Activated CD4-positive, alpha-beta T cell treated with anti-CD3 and anti-CD28 coated beads, Interleukin-2, amount 10 ng/mL, durations not matched to agents 7 days and 5 days (primary cell): ENCODE data around the gene EFEMP2. TPM values are rescaled to one million over a fixed set of nuclear protein-coding genes. Genes with fewer than 3 reads are reported as not detected.
A peak's percentile ranks its signal among the peaks of the same experiment; 100 is the strongest.

Experiments
- CTCF ChIA-PET: fragments of 350-600 bp; sonication (Branson Sonifier 250); formaldehyde crosslinking; loops from one replicate; lab custom pipeline; 2021; ENCODE audit warnings: antibody characterized with exemption; lab: Charles Lee
- POLR2A ChIA-PET: fragments of 350-600 bp; sonication (Branson Sonifier 250); formaldehyde crosslinking; loops from one replicate; lab custom pipeline; 2021; ENCODE audit warnings: antibody characterized with exemption; lab: Charles Lee
- DNase-seq: peaks from one replicate; pipeline ENCODE4 v3.0.0-alpha.2; 2020
- H3K27ac Mint-ChIP-seq: one replicate; pipeline ENCODE4 v1.8.0; 2021; ENCODE audit warnings: mild to moderate bottlenecking, moderate library complexity, mixed read lengths
- H3K27me3 Mint-ChIP-seq: one replicate; pipeline ENCODE4 v1.8.0; 2021; ENCODE audit warnings: mixed read lengths
- H3K36me3 Mint-ChIP-seq: one replicate; pipeline ENCODE4 v1.8.0; 2021; ENCODE audit warnings: low read depth, mixed read lengths
- H3K4me1 Mint-ChIP-seq: one replicate; pipeline ENCODE4 v1.8.0; 2021; ENCODE audit warnings: mixed read lengths
- H3K4me3 Mint-ChIP-seq: one replicate; pipeline ENCODE4 v1.8.0; 2021; ENCODE audit warnings: mild to moderate bottlenecking, moderate library complexity, mixed read lengths
- H3K9me3 Mint-ChIP-seq: one replicate; pipeline ENCODE4 v1.8.0; 2021; ENCODE audit warnings: mixed read lengths
- total RNA-seq, 2 experiments: library from RNA; stranded (reverse); gene quantifications; one replicate each; pipeline ENCODE4 v1.2.3, GENCODE V29; 2021

EFEMP2 gene
- 1 to 10 TPM; 9.0 to 9.7 TPM for total RNA-seq

- H3K27ac Mint-ChIP-seq: peak within 1 kb of the TSS; percentile 89
- H3K9me3 Mint-ChIP-seq: no peaks in the 10 kb centered on the region
- ChIA-PET POLR2A (no interaction called here), CTCF (interaction anchor here (0.6 to 25.8 kb wide), 3 partner anchors 12 to 364 kb away, joined by 4 to 590 read pairs (median 86); partner anchors contain the start of genes CCDC85B, CFL1, CTSW and FIBP)
- H3K36me3 Mint-ChIP-seq: no peaks in the 10 kb centered on the region
- H3K4me1 Mint-ChIP-seq: peaks cover 36% of the 10 kb centered on the region
- no peak for DNase-seq
- H3K27me3 Mint-ChIP-seq: no peaks in the 10 kb centered on the region
- H3K4me3 Mint-ChIP-seq: peak within 1 kb of the TSS; percentile 81
Measured at GRCh38 chr11:65872586-65873317, at the start of gene EFEMP2. TSS of gene EFEMP2 (minus strand) at chr11:65872800. CDS start at chr11:65872354, 446 bp downstream.

GRCh38 chr11:65921876-65922275, 49.3 kb upstream of the EFEMP2 start:
- ChIA-PET POLR2A (no interaction called here), CTCF (interaction anchor here (0.8 to 2.9 kb wide), 5 partner anchors 11 to 37 kb away, joined by 3 to 11 read pairs (median 4); partner anchors contain the start of gene FIBP)
- Mint-ChIP-seq H3K36me3 (peaks cover 35% of the 10 kb centered on the region), H3K27ac (no peak overlapping the region), H3K4me3 (peak overlapping the region; percentile 32), H3K4me1 (peaks cover 46% of the 10 kb centered on the region), H3K27me3 (no peaks in the 10 kb centered on the region), H3K9me3 (no peaks in the 10 kb centered on the region)
- no peak for DNase-seq

- no peaks in the 10 kb centered on the region for H3K9me3 Mint-ChIP-seq
- H3K4me1 Mint-ChIP-seq: peaks cover 49% of the 10 kb centered on the region
- ChIA-PET CTCF (interaction anchor here (0.6 to 2.9 kb wide), 5 partner anchors 12 to 133 kb away, joined by 3 to 11 read pairs (median 3); partner anchors contain the start of gene FIBP), POLR2A (no interaction called here)
- peak overlapping the region; percentile 95 for H3K4me3 Mint-ChIP-seq
- no peaks in the 10 kb centered on the region for H3K27me3 Mint-ChIP-seq
- H3K27ac Mint-ChIP-seq: no peak overlapping the region
- peaks cover 40% of the 10 kb centered on the region for H3K36me3 Mint-ChIP-seq
- DNase-seq: no peak
Measured at GRCh38 chr11:65921033-65921555, 48.5 kb upstream of the EFEMP2 start.

GRCh38 chr11:65920372-65920802, 47.8 kb upstream of the EFEMP2 start:
- CTCF ChIA-PET: interaction anchor here (1.0 to 2.9 kb wide), 5 partner anchors 20 to 68 kb away, joined by 3 to 11 read pairs (median 4); partner anchors contain the start of genes FIBP and FOSL1
- H3K27me3 Mint-ChIP-seq: no peaks in the 10 kb centered on the region
- H3K36me3 Mint-ChIP-seq: peaks cover 38% of the 10 kb centered on the region
- H3K9me3 Mint-ChIP-seq: no peaks in the 10 kb centered on the region
- POLR2A ChIA-PET: no interaction called here
- H3K27ac Mint-ChIP-seq: peak overlapping the region; percentile 90
- DNase-seq: no peak
- peak overlapping the region; percentile 95 for H3K4me3 Mint-ChIP-seq
- H3K4me1 Mint-ChIP-seq: peaks cover 47% of the 10 kb centered on the region

- H3K27me3 Mint-ChIP-seq: no peaks in the 10 kb centered on the region
- peaks cover 53% of the 10 kb centered on the region for H3K4me1 Mint-ChIP-seq
- DNase-seq: peak; percentile 63
- peak overlapping the region; percentile 90 for H3K27ac Mint-ChIP-seq
- H3K36me3 Mint-ChIP-seq: peaks cover 38% of the 10 kb centered on the region
- H3K9me3 Mint-ChIP-seq: no peaks in the 10 kb centered on the region
- ChIA-PET CTCF (interaction anchor here (1.0 to 1.4 kb wide), 4 partner anchors 20 to 69 kb away, joined by 3 to 4 read pairs (median 4); partner anchors contain the start of genes FIBP and FOSL1), POLR2A (no interaction called here)
- H3K4me3 Mint-ChIP-seq: peak overlapping the region; percentile 95
Measured at GRCh38 chr11:65919573-65920371, 47.2 kb upstream of the EFEMP2 start.

GRCh38 chr11:65919141-65919572, 46.6 kb upstream of the EFEMP2 start, which contains the start of gene DRAP1:
TSS of gene DRAP1 (plus strand) at chr11:65919426. CDS start at chr11:65919502, 76 bp downstream.
- Mint-ChIP-seq H3K4me3 (peak within 1 kb of the TSS; percentile 95), H3K9me3 (no peaks in the 10 kb centered on the region), H3K36me3 (peaks cover 38% of the 10 kb centered on the region), H3K27ac (peak within 1 kb of the TSS; percentile 90), H3K4me1 (peaks cover 53% of the 10 kb centered on the region), H3K27me3 (no peaks in the 10 kb centered on the region)
- ChIA-PET POLR2A (no interaction called here), CTCF (interaction anchor here (1.0 to 24.0 kb wide), 4 partner anchors 19 to 69 kb away, joined by 3 to 340 read pairs (median 4); partner anchors contain the start of genes CCDC85B, FIBP and FOSL1)
- peak; percentile 98 for DNase-seq

GRCh38 chr11:65918211-65919140, 45.9 kb upstream of the EFEMP2 start, which contains the start of gene C11orf68:
TSS of gene C11orf68 (minus strand) at chr11:65919062. CDS start at chr11:65919031, 31 bp downstream.
- Mint-ChIP-seq H3K4me3 (peak within 1 kb of the TSS; percentile 95), H3K9me3 (no peaks in the 10 kb centered on the region), H3K27ac (peak within 1 kb of the TSS; percentile 90), H3K36me3 (peaks cover 37% of the 10 kb centered on the region), H3K27me3 (no peaks in the 10 kb centered on the region), H3K4me1 (peaks cover 50% of the 10 kb centered on the region)
- ChIA-PET CTCF (interaction anchor here (1.0 to 24.0 kb wide), 2 partner anchors 30 to 134 kb away, joined by 3 to 340 read pairs; partner anchors contain the start of genes CCDC85B, FIBP and SF3B2), POLR2A (no interaction called here)
- DNase-seq: no peak

GRCh38 chr11:65917434-65918210, 45.0 kb upstream of the EFEMP2 start:
- CTCF ChIA-PET: interaction anchor here (1.0 to 24.0 kb wide), 2 partner anchors 29 to 135 kb away, joined by 3 to 340 read pairs; partner anchors contain the start of genes CCDC85B, FIBP and SF3B2
- Mint-ChIP-seq H3K27me3 (no peaks in the 10 kb centered on the region), H3K4me3 (peak overlapping the region; percentile 95), H3K36me3 (peaks cover 28% of the 10 kb centered on the region), H3K4me1 (peaks cover 45% of the 10 kb centered on the region), H3K9me3 (no peaks in the 10 kb centered on the region), H3K27ac (peak overlapping the region; percentile 87)
- no peak for DNase-seq
- POLR2A ChIA-PET: no interaction called here

- H3K27ac Mint-ChIP-seq: peak overlapping the region; percentile 33
- peak overlapping the region; percentile 66 for H3K4me3 Mint-ChIP-seq
- H3K9me3 Mint-ChIP-seq: no peaks in the 10 kb centered on the region
- peaks cover 23% of the 10 kb centered on the region for H3K36me3 Mint-ChIP-seq
- H3K4me1 Mint-ChIP-seq: peaks cover 40% of the 10 kb centered on the region
- ChIA-PET CTCF (interaction anchor here (24.0 kb wide), 1 partner anchor 28 kb away, joined by 340 read pairs; the partner anchor contains the start of genes CCDC85B and FIBP), POLR2A (no interaction called here)
- H3K27me3 Mint-ChIP-seq: no peaks in the 10 kb centered on the region
- no peak for DNase-seq
Measured at GRCh38 chr11:65917077-65917433, 44.5 kb upstream of the EFEMP2 start.

GRCh38 chr11:65916391-65916790, 43.8 kb upstream of the EFEMP2 start:
- Mint-ChIP-seq H3K36me3 (peaks cover 22% of the 10 kb centered on the region), H3K4me1 (peaks cover 39% of the 10 kb centered on the region), H3K27ac (peak overlapping the region; percentile 60), H3K27me3 (no peaks in the 10 kb centered on the region), H3K4me3 (peak overlapping the region; percentile 66), H3K9me3 (no peaks in the 10 kb centered on the region)
- ChIA-PET POLR2A (no interaction called here), CTCF (interaction anchor here (0.9 to 24.0 kb wide), 3 partner anchors 11 to 28 kb away, joined by 3 to 340 read pairs (median 3); partner anchors contain the start of genes CCDC85B and FIBP)
- DNase-seq: no peak
